ENCODE results near the gene LANCL2.
"Not testable (repeated sequence)": the region's sequence is repeated elsewhere in the genome, so short reads cannot be mapped to it uniquely, and the experiment has no call there.

The LANCL2 gene

DNA sequence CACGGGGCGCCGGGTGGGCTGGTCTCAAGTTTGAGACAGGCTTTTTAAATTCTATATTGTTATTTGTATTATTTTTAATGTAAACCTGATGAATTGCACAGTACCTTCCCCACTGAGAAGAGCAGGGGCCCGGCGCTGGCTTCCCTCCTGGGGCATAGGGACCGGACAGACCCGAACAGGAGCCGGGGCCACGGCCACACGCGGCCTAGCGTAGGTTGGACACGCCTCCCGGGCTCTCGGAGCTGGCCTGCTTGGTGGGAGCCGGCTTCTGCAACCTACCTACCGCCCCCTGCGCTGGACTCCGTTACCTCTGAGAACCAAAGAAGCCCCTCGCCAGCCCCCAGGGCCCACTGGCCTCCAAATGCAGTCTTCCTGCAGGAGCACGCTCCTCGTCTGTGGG lies 19.8 kb upstream of the LANCL2 start:
- peaks cover 2% of the 10 kb centered on the region for H3K36me3 Mint-ChIP-seq
- no peaks in the 10 kb centered on the region for H3K4me1 Mint-ChIP-seq
- H3K27ac Mint-ChIP-seq, result no peak overlapping the region
- peaks cover 6% of the 10 kb centered on the region for H3K27me3 Mint-ChIP-seq
- ATAC-seq (ENCODE audit: low read depth), result no peak
- H3K9me3 Mint-ChIP-seq, result no peaks in the 10 kb centered on the region
- no peak for DNase-seq (ENCODE audit: low spot score in 2 of 2)
- H3K4me3 Mint-ChIP-seq, result no peak overlapping the region

- H3K36me3 Mint-ChIP-seq, result peaks cover 2% of the 10 kb centered on the region
- H3K27me3 Mint-ChIP-seq, result peaks cover 4% of the 10 kb centered on the region
- H3K9me3 Mint-ChIP-seq, result no peaks in the 10 kb centered on the region
- no peak overlapping the region for H3K27ac Mint-ChIP-seq
- no peak for ATAC-seq (ENCODE audit: low read depth)
- H3K4me1 Mint-ChIP-seq, result no peaks in the 10 kb centered on the region
- DNase-seq (ENCODE audit: low spot score in 2 of 2), result no peak
- H3K4me3 Mint-ChIP-seq, result no peak overlapping the region
Measured at GRCh38 chr7:55348502-55348901, 16.6 kb upstream of the LANCL2 start.

DNA sequence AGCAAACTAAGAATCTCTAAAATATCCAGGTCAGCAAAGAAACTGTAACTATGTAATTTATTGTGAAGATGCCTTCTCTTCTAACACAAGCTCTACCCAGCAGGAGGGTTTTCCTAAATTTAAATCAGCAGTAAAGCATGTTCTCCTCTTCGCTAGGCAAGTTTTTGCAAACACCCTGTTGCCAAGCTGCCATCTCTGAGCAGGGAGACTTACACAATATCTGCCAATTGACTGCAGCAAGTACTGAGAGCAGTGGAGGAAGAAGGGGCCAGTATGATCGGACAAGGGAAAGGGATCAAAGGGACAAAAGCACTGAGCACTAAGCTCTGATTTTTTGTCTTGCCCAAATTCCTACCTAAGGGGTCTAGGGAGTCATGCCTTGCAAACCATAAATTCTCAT lies 16.0 kb upstream of the LANCL2 start:
- Mint-ChIP-seq H3K9me3 (no peaks in the 10 kb centered on the region), H3K27me3 (peaks cover 4% of the 10 kb centered on the region), H3K36me3 (peaks cover 2% of the 10 kb centered on the region), H3K4me3 (no peak overlapping the region), H3K27ac (no peak overlapping the region), H3K4me1 (no peaks in the 10 kb centered on the region)
- ATAC-seq (ENCODE audit: low read depth), result no peak
- DNase-seq (ENCODE audit: low spot score in 2 of 2), result no peak

DNA sequence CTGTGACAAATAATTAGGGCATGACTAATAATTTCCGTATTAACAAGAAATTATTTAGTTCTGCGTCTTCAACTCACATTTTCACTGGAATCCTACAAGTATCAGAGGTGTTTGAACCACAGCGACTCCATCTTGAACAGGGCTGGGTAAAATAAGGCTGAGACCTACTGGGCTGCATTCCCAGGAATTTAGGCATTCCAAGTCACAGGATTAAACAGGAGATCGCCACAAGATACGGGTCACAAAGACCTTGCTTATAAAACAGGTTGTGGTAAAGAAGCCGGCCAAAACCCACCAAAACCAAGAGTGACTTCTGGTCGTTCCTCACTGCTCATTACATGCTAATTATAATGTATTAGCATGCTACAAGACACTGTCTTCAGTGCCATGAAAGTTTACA lies 14.9 kb upstream of the LANCL2 start:
- Mint-ChIP-seq H3K36me3 (peaks cover 2% of the 10 kb centered on the region), H3K4me1 (no peaks in the 10 kb centered on the region), H3K27ac (no peak overlapping the region), H3K27me3 (peaks cover 4% of the 10 kb centered on the region), H3K9me3 (no peaks in the 10 kb centered on the region), H3K4me3 (no peak overlapping the region)
- DNase-seq (ENCODE audit: low spot score in 2 of 2) (no peak), ATAC-seq (ENCODE audit: low read depth) (no peak)

DNA sequence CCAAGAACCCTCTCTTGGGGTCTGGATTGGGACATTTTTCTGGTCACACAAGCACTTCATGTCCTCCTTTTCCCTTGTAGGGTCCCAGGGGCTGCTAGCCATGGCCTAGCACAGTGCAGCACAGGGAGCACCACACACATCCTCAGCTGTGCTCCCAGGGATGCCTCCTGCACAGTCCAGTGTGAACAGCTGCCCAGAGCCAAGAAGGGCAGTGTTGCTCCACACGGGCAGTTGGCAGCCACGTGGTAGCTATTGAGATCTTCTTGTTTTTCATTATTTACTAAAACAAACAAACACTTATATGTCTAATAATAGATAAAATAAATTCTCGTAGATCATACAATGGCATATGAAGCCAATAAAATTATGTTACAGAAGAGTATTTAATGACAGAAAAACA lies 13.9 kb upstream of the LANCL2 start:
- DNase-seq (ENCODE audit: low spot score in 2 of 2), result no peak
- H3K4me1 Mint-ChIP-seq, result no peaks in the 10 kb centered on the region
- H3K4me3 Mint-ChIP-seq, result no peak overlapping the region
- ATAC-seq (ENCODE audit: low read depth), result no peak
- H3K36me3 Mint-ChIP-seq, result no peaks in the 10 kb centered on the region
- peaks cover 4% of the 10 kb centered on the region for H3K27me3 Mint-ChIP-seq
- H3K9me3 Mint-ChIP-seq, result no peaks in the 10 kb centered on the region
- no peak overlapping the region for H3K27ac Mint-ChIP-seq

DNA sequence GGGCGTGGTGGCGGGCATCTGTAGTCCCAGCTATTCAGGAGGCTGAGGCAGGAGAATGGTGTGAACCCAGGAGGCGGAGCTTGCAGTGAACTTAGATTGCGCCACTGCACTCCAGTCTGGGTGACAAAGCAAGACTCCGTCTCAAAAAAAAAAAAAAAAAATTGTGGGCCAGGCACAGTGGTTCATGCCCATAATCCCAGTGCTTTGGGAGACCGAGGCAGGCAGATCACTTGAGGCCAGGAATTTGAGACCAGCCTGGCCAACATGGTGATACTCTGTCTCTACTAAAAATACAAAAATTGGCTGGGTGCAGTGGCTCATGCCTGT lies 12.2 kb upstream of the LANCL2 start:
- not testable (repeated sequence) for DNase-seq (ENCODE audit: low spot score in 2 of 2); H3K27ac Mint-ChIP-seq; H3K4me1 Mint-ChIP-seq; H3K36me3 Mint-ChIP-seq; ATAC-seq (ENCODE audit: low read depth); H3K9me3 Mint-ChIP-seq; H3K4me3 Mint-ChIP-seq; H3K27me3 Mint-ChIP-seq

DNA sequence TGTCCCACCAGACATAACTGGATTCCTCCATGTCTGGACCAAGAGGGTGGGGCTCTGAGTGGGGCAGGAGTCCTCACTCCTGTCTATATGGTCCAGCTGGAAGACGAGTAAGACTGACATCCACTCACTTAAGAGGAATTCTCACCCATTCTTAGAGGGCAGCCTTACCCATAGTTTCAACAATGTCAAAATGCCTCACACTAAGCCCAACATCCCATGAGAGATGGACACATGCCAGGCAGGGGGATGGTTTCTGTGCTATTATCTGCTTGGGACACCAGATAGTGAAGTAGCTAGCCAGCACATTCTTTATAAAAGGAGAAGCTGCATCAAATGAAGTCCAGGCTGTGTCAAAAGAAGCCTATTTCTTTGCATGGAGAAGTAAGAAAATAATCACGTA lies 4.7 kb upstream of the LANCL2 start:
- no peak overlapping the region for H3K27ac Mint-ChIP-seq
- DNase-seq (ENCODE audit: low spot score in 2 of 2) (no peak), ATAC-seq (ENCODE audit: low read depth) (no peak)
- H3K9me3 Mint-ChIP-seq, result no peaks in the 10 kb centered on the region
- peaks cover 8% of the 10 kb centered on the region for H3K27me3 Mint-ChIP-seq
- no peaks in the 10 kb centered on the region for H3K36me3 Mint-ChIP-seq
- peaks cover 6% of the 10 kb centered on the region for H3K4me1 Mint-ChIP-seq
- H3K4me3 Mint-ChIP-seq, result no peak overlapping the region

DNA sequence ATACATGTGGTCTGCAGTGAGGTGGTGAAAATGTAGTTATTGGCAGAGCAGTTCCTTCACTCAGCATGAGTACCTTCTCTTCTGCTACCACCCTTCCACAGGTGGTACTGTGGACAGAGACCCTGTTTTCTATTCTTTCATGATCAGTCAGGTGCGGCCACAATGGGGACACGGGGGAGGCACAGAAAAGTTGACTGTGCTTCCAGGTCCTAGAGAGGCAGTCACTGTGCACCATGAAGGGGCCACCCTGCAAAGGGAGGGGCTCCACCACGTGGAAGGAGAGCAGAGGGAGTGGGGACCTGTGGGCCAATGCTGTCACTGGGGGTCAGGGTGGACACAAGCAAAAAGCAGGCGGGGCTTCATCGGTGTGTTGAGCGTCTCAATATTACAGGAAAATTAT lies 3.6 kb upstream of the LANCL2 start:
- Mint-ChIP-seq H3K9me3 (no peaks in the 10 kb centered on the region), H3K36me3 (no peaks in the 10 kb centered on the region), H3K27me3 (peaks cover 8% of the 10 kb centered on the region), H3K27ac (no peak overlapping the region), H3K4me3 (no peak overlapping the region), H3K4me1 (peaks cover 7% of the 10 kb centered on the region)
- DNase-seq (ENCODE audit: low spot score in 2 of 2) (no peak), ATAC-seq (ENCODE audit: low read depth) (no peak)

DNA sequence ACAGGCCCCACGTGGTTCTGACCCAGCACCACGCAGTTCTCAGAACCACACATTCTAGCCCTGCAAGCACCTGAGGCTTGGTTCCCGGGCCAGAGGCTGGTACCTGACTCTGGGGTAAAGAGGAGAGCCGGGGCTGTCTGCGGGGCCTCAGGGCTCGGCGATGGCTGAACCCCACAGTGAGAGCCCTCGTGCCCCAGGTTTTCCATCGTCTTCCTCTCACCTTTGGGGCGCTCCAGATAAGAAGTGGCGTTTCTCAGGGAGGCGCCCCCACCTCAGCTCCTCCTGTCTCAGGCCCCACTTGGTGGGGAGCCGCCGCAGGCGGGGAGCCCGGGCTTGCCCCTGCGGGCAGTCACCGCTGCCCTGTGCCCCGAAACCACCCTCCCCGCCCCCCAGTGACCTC lies 2.2 kb upstream of the LANCL2 start:
- Mint-ChIP-seq H3K36me3 (no peaks in the 10 kb centered on the region), H3K4me1 (peaks cover 12% of the 10 kb centered on the region), H3K27ac (no peak overlapping the region), H3K9me3 (no peaks in the 10 kb centered on the region), H3K4me3 (no peak overlapping the region), H3K27me3 (peaks cover 8% of the 10 kb centered on the region)
- ATAC-seq (ENCODE audit: low read depth), result no peak
- no peak for DNase-seq (ENCODE audit: low spot score in 2 of 2)

DNA sequence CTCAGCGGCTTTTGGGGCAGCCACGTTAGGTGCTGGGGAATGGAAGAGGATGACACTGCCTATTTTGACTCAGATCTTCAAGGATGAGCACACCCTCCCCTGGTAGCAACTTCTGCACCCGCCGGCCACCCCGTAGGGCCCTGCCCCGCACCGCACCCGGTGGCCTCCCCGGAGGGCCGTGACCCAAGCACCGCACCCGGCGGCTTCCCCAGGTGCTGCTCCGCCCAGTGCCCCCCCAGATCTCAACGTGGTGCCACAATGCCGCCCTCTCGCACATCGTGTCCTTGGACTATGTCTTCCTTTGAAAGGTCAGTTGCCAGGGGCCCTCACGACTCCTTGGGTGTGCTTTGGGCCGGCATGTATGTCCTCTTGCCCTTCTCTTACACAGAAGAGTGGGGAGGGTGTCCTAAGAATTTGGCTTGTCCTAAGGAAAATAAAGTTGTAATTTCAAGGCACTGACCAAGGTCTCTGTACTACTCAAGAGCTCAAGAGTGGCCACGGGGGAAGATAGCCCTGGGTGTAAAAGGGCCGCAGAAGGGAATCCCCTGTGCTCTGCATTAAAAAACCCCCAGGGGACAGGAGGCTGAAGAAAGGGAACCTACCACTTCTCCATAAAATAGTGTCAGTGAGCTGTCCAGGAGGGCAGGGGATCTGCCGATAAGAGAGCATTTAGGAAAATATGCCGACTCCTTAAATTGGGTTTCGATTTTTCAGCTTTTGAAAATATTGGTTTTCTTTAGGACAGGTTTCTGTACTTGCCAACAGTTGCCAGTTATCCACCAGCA lies 1.6 kb upstream of the LANCL2 start:
- no peaks in the 10 kb centered on the region for H3K9me3 Mint-ChIP-seq
- DNase-seq (ENCODE audit: low spot score in 2 of 2), result no peak
- no peak for ATAC-seq (ENCODE audit: low read depth)
- no peak overlapping the region for H3K27ac Mint-ChIP-seq
- no peaks in the 10 kb centered on the region for H3K36me3 Mint-ChIP-seq
- peaks cover 14% of the 10 kb centered on the region for H3K4me1 Mint-ChIP-seq
- H3K4me3 Mint-ChIP-seq, result no peak overlapping the region
- peaks cover 8% of the 10 kb centered on the region for H3K27me3 Mint-ChIP-seq

- Mint-ChIP-seq H3K36me3 (no peaks in the 10 kb centered on the region), H3K4me3 (peak overlapping the region; percentile 78), H3K27me3 (no peaks in the 10 kb centered on the region), H3K4me1 (peaks cover 14% of the 10 kb centered on the region), H3K27ac (peak overlapping the region; percentile 94), H3K9me3 (no peaks in the 10 kb centered on the region)
- DNase-seq (ENCODE audit: low spot score in 2 of 2) (peak; percentile 97 to 99), ATAC-seq (ENCODE audit: low read depth) (peak; percentile 78)
Measured at GRCh38 chr7:55365675-55366460, 731 bp downstream of the LANCL2 start.

GRCh38 chr7:55366461-55367070 lies 1.4 kb downstream of the LANCL2 start:
- peak; percentile 7 for ATAC-seq (ENCODE audit: low read depth)
- H3K27me3 Mint-ChIP-seq, result no peaks in the 10 kb centered on the region
- DNase-seq (ENCODE audit: low spot score in 2 of 2), result peak in 1 of 2 donors; percentile 13

DNA sequence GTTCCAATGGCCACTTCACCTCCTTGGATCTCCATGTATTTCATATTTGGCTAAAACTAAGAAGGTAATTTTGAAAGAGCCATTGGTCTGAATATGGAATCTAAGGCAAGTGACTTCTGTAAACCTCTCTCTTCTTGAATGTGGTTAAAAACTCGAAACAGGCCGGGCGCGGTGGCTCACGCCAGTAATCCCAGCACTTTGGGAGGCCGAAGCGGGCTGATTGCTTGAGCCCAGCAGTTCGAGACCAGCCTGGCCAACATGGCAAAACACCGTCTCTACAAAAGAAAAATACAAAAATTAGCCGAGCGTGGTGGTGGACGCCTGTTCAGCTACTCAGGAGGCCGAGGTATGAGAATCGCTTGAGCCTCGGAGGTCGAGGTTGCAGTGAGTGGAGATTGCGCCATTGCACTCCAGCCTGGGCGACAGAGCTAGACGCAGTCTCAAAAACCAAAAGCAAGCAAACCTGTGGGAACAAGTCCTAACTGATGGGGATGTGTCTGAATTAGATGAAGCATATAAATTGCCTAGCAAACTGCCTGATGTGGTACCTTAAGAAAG lies 2.2 kb downstream of the LANCL2 start:
- no peaks in the 10 kb centered on the region for H3K9me3 Mint-ChIP-seq
- H3K36me3 Mint-ChIP-seq, result no peaks in the 10 kb centered on the region
- H3K27me3 Mint-ChIP-seq, result no peaks in the 10 kb centered on the region
- no peak for DNase-seq (ENCODE audit: low spot score in 2 of 2)
- ATAC-seq (ENCODE audit: low read depth), result no peak
- H3K4me1 Mint-ChIP-seq, result peaks cover 14% of the 10 kb centered on the region
- H3K4me3 Mint-ChIP-seq, result peak overlapping the region; percentile 27
- peak overlapping the region; percentile 94 for H3K27ac Mint-ChIP-seq

More at GRCh38 chr7:55366461-55367070, 1.4 kb downstream of the LANCL2 start:
- Mint-ChIP-seq H3K9me3 (no peaks in the 10 kb centered on the region), H3K36me3 (no peaks in the 10 kb centered on the region), H3K27ac (peak overlapping the region; percentile 94), H3K4me3 (peak overlapping the region; percentile 78), H3K4me1 (peaks cover 14% of the 10 kb centered on the region)
